HG02870 (cell line): ENCODE results near the gene GLP2R.

ENCODE experiments used
- ATAC-seq: cut with Tn5 transposase; IDR thresholded peaks from one replicate; pipeline ENCODE4 v1.9.1; 2021; ENCODE audit warnings: mild to moderate bottlenecking, moderate library complexity; ENCODE audit not compliant: unreplicated experiment

The GLP2R gene

DNA sequence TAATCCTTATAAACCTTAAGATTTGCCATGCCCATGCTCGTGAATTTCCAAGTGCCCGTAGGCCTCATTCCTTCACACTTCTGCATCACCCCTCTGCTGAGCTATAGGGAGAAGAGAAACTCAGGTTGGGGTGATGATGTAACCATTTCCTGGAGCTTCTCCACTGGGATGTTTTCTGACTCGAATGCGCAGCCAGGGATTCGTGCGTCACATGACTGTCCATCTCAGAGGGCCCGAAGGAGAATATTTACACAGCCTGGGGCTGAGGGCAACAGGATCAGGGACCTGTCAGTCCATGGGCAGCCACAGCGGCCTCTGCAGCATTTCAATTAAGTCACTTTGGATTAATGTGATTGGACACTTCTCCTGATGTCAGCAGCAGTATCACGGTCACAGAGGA is 12.6 kb upstream of the GLP2R start:
- ATAC-seq = no peak

DNA sequence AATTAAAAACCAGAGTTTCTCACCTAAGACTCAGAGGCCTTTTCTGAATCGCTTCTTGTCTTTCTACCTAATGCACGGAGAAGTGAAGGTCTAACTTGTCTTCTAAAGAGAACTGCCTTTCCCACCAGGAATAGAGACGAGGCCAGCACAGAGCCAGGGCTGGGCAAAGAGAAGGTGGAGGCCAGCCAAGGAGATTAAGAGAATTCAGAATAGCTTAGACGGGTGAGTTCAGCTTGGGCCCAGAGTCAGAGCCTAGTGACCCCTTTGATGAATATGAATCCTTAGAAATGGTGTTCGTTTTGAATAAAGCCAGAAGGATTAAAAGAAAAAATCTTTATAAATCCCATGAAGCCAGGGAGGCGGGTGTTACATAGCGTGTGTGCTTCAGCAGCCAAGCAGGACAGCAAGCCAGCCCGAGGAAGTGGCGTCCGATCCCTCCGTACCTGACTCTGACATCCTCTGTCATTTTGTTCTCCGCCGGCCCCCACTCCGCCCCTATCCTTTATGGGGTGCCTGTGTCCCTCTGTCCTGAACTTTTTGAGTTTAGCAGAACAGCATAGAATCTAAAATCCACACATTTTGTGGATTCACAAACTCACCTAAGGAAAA is 11.3 kb upstream of the GLP2R start:
- ATAC-seq = no peak

DNA sequence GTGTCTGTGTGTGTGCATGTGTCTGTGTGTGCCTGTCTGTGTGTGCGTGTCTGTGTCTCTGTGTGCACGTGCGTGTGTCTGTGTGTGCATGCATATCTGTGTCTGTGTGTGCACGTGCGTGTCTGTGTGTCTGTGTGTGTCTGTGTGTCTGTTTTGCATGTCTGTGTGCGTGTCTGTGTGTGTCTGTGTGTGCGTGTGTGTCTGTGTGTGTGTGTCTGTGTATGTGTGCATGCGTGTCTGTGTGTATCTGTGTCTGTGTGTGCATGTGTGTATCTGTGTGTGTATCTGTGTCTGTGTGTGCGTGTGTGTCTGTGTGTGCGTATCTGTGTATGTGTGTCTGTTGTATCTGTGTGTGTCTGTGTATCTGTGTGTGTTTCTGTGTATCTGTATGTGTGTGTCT is 9.3 kb upstream of the GLP2R start:
- ATAC-seq = no peak

DNA sequence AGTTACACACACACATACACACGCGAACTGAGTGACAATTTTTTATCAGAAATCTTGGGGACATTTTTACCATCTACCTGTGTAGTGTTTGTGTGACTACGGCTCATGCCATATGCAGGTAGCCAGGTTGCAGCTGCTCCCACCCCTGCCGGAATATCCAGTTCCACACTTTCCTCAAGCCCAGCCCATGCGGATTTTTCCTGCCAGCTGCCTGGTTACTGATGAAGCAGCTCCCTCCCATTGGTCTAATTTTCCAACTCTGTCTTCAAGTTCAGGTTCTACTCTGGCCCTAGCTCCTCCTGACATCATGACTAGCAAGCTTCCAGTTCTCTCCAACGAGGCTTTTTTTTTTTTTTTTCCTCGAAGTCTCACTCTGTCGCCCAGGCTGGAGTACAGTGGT is 8.6 kb upstream of the GLP2R start:
- ATAC-seq = no peak

DNA sequence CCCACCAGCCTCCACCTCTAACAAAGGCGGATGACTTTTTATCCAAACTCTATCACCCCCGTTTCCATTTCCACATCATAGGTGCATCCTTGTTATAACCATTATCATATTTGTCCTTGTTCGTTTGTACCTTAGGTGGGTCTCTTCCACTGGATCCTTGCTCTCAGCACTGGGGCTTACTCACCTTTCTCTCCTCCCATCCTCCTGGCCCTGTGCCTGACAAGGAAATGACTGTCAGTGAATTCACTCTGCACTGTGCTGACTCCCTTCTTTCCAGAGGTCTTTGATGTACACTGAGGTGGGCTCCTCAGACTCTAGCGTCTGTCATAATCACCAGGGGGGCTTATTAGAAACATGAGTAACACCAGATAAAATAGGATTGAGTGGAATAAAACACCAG is 7.0 kb upstream of the GLP2R start:
- no peak for ATAC-seq

DNA sequence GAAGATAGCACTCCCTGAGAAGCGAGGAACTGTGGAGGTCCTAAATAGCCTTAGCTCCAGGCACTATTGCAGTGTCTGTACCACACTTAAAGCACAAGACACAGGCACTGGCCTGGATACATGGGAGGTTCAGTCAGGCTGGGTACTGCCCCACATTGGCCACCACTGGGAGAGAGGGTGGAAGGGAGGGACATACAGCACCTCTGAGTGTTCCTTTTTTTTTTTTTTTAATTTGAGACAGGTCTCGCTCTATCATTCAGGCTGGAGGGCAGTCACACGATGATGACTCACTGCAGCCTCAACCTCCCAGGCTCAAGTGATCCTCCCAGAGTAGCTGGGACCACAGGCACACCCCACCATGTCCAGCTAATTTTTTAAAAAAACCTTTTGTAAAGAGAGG is 5.3 kb upstream of the GLP2R start:
- no peak for ATAC-seq

DNA sequence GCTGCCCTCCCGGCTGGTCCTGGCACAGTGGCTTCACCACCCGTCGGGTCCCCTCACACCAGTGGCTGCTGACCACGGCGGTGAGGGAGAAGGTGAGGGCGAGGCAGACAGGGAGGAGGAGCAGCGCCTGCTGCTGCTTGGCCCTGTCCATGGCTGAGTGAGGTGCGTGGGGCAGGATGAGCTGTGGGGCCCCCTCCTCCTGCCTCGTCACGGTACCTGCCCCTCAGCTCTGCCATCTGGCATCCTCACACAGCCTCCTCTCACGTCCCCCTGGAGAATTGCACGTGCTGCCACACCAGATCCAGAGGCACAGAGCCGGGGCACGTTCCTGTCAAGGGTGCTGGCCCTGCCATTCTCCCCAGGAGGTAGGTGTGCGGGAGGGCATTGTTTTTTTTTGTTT is 3.8 kb upstream of the GLP2R start, which contains the start of gene GSG1L2:
Gene GSG1L2, minus strand, starts transcription at position 159 of the 400 bp plus-strand sequence. Its CDS starts 8 bp downstream, at position 151.
- ATAC-seq = no peak

DNA sequence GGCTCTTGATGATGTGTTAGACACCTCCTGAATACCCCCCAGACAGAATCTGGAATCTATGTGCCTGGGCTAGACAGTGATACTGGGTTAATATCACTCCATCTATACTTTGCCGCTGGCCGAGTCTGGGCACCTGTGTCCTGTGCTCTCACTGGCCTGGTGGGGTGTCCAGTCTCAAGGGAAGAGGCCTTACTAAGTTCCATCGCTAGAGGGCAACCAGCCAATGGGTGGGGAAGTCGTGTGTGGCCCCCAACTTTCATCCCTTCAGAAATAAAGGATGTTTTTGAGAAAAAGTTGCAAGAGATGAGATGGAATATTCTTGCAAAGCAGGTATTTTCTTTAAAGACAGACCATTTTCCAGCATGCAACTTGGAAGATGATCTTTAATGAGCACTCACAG is 1.6 kb upstream of the GLP2R start:
- ATAC-seq = no peak

DNA sequence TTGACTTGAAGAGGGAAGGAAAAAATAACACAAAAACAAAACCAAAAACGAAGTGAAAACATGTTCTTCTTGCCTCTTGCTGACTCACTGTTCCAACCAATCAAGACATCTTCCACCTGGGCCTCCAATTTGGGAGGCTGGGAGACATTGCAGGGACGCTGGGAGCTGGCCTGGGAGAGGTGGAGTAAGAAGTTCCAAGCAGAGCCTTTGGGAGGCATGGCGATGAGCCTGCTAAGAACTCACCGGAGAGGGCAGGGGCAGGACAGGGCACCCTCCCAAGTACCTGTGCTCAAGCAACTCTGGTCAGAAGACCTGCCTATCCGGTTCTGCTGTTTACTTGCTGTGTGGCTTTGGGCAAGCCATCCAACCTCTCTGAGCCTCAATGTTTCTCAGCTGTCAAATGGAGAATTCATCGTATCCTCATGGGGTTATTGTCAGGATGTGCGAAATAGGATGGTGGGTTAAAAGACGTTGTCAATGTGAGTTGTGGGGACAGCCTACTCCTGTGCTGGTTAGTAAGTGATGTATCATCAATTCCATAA is 856 bp upstream of the GLP2R start:
- no peak for ATAC-seq

DNA sequence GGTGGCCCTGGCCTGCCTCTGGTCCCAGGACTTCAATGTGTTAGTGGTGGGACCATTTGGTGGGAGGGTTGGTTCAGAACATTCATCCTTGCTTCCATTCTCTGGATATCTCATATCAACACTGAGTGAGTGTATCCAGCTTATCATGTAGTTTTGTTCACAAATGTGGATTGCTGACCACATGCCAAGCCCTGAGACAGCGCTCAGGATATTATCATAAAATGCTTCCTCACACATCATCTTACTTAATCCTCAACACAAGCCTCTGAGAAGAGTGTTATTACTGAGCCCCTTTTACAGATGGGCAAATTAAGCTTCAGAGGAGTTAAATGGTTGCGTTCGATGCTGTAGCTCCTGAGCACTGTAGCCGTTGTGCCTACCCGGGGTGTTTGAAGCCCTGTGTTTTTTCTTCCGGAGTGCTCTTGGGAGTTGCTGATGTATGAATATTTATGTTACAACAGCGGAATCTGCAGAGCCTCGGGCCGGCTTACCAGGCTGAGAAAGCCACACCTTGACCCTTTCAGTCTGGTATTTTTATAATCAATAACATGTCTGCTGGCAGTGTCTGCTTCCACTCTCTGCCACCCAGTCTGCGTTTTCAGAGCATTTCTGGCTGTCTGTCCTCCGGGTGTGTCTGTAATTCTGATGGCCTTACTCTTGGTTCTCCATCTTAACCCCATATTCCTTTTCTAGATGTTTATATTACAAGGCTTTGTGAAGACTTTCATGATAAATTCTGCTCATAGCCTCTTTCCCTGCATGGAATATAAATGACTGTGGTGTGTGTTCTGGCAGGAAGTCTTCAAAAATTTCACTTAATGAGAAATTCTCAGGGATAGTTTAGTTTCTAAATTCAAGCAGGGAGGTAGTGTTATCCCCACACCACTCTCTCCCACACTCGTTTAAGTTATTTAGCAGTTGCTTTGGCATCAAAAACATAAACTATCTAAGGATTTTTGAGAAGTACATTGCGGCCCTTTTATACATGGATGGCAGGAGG is 2.9 kb downstream of the GLP2R start:
- ATAC-seq = no peak

DNA sequence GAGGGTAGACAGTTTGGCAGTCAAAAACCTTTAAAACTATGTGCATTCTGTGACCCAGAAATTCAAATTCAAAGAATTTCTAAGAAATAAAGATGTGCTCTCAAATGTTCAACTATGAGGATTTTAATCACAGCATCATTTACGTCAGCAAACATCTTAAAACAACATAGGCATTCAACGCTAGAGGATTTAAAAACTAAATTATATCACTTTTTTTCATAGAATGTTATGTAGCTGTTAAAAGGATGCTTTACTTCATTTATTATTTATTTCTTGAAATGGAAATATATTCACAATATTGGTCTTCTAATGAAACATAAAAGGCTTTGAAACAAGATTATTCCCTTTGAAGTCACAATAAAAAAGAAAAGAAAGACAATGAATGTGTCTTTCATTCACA is 3.6 kb downstream of the GLP2R start:
- no peak for ATAC-seq

DNA sequence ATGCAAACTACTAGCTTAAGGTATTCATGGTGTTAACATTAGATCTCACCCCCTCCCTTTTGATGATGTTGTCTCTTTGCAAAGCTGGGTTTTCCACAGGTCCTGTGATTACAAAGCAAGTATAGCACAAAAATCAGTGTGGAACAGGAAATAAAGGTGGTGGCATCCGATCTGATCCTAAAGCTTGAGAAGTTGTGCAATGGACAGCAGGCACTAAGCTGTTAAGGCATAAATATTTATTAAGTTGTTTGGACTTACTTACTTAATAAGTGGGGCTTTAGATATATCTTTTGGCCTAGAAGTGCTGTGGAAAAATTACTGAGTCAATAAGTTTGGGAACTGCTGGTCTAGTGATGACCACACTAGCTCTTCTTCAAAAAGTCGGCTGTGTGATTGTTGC is 5.0 kb downstream of the GLP2R start:
- ATAC-seq = no peak

DNA sequence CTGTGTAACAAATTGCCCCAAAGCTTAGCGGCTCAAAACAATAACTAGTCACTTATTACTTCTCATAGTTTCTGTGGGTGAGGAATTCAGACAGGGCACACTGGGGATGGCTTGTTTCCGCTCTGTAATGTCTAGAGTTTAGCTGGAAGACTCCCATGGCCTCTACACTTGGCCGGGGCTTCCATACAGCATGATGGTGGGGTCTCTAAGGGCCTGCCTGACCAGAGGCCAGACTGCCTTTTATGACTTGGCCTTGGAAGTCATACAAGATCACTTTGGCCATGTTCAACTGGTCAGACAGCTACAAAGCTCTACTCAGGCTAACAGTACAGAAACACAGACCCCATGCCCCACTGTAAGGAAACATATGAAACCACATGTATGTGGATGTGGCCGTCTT is 8.2 kb downstream of the GLP2R start:
- no peak for ATAC-seq

DNA sequence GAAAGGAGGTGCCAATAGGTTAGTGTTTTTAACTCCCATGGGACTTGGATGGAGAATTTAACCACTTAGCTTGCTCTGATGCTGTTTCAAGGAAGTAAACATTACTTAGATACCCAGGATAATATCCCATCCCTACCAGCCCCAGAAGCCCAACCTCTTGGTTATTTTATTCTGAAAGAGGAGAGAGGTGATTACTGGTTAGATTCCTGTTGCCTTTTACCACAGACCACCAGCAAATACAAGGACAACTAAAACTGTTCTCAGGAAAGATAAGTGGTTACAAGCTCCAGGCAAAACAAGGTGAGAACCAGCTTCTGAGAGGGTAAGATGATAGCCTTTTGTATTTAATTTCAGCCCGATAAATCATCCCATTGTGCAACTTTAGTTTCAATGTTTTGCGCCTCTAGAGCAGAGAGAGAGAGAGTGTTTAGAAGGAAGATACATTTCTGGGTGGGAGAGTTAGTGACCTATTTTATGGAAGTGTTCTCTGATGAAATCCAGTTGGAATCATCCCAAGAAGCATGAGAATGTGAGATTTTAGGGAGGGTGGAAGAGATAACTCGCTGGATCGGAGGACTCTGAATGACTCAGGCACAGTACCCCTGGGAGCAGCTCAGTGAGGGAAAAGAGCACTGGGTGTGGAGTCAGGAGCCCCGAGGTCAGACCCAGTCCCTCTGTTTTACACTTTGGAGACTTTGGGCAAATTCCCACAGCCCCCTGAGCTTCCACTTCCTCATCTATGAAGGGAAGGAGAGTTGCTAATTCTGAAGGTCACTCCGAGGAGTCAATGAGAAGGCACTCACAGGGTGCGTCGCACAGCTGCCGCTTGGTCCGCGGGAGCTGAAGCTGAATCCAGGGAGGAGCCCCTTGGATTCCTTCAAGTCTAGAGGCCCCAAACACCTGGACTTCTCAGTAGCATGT is 12.1 kb downstream of the GLP2R start:
- ATAC-seq = no peak

DNA sequence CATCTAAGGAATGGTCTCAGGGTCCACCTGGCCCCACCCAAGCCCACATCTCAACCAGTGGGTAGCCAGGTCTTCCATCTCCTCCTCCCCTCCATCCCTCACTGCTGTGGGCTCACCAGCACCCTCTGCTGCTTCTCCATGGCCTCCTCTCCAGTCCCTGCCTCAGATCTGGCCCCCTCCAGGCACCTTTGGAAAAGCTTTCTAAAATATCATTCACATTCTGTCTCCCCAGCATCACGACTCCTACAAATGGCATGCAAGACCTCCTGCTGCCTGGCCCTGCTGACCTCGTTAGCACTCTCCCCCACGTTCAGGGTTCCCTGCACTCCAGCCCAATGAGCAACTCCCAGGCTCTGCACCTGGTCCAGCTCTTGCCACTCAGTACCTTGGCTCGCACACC is 13.7 kb downstream of the GLP2R start:
- ATAC-seq = no peak

DNA sequence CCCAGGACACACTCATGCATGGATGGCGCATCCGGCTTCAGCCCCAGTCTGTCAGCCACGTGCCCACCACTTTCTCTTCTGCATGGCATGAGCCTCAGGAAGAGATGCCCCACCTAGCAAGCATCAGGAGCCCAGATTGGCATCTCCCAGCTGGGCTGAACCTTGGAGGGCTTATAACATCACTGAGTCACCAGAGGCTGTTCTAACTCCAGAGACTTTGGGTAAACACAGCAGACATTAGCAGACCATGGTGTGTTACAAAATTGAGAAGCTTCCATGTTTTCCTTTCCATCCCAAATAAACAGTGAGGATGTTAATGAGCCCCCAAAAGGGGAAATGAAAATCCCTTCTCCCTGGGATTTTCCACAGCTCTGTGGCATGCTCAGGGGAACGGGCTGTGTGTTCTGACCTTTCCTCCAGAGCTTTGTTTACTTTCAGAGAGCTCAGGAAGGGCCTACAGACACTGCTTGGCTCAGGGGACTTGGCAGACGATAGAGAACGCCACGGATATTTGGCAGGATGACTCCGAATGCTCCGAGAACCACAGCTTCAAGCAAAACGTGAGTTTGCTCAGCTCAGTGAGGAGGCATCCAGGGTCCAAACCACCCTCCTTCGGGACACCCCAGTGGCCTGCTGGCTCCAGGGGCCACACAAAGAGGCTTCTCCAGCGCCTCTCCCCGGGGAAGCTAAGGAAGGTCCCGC is 16.5 kb downstream of the GLP2R start:
- ATAC-seq = no peak

DNA sequence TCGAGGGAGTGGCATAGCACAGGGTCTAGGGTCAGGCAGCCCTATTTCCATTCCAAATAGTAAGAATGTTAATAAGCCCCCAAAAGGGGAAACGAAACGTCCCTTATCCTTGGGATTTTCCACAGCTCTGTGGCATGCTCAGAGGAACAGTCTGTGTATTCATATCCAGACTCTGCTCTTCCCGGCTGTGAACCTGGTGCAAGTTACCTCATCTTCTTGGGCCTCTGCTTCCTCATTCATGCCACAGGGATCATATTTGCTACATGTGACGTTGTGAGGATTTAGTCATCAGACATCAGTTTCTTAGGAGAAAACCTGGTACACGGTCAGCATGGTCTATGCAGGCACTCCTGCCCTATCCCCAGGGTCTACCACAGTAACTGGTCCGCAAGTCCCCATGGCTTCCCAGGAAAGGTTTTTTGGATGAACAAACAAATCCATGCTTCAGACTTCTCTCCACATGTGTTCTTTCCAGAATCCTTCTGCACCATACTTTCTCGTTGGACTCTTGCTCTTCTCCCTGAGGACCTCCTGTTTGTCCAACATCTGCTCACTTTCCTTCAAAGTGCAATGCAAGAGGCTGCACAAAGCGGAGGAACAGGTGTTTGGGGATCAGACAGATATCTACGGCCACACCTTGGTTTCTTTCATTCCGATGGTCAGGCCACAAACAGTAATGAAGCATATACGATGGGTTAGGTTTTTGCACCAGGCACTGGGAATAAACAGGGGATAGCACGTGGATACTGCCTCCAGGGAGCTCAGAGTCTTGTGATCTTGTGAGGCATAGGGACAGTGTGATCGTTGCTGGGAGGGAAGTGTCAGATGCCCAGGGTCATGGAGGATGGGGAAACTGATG is 17.7 kb downstream of the GLP2R start:
- ATAC-seq = no peak

DNA sequence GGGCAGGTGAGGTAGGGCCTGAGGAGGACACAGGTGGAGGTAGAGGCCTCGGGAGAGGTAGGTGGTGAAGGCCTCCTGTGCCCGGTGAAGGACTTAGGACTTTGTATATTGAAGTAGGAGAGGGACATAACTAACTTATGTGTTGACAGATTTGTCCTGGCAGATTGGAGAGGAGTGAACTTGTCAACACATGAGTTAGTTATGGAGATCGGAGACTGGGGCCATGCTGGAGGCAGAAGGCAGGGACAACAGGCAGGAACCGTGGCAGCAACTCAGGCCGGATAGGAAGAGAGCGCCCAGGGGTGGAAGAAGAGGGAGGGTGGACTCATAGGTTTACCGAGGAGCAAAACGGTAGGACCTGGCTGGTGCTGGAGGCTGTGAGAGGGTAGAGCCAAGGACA is 18.4 kb downstream of the GLP2R start:
- no peak for ATAC-seq

DNA sequence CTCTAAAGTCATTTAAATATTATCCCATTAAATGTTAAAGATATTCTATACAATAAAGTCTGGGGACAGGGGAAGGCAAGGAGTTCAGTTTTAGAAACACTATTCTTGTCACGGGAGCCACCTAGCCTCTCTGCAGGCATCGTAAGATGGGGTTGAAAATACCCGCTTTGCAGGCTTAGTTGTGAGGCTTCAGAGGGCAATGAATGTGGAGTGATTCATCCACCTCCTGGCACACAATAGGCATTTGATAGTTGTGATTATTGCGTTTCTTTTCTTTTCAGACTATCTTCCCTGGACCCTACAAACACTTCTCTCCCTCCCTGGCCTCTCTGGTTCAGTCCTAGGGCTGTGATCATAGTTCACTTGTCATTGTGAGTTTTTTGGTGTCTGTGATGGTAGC is 19.6 kb downstream of the GLP2R start:
- no peak for ATAC-seq
